MM.1S (cell line): ENCODE data around the gene DMKN.

Experiments used
- DNase-seq: peaks from one replicate; pipeline ENCODE4 v3.0.0-alpha.2; 2015
- H2AFZ ChIP-seq: fragments of 300-600 bp; sonication (generic); 2 replicates; pipeline ENCODE4 v1.6.0; 2016; ENCODE audit warnings: antibody characterized with exemption, low read length
- H3F3A ChIP-seq: fragments of 300-600 bp; sonication (generic); 2 replicates; pipeline ENCODE4 v1.6.1; 2016; ENCODE audit warnings: mild to moderate bottlenecking, antibody characterized with exemption, low read length, moderate library complexity, mixed read lengths; ENCODE audit not compliant: insufficient read depth
- H3K27ac ChIP-seq: fragments of 300-600 bp; sonication (generic); 2 replicates; pipeline ENCODE4 v1.5.1; 2016; ENCODE audit warnings: mild to moderate bottlenecking, low read length
- H3K27me3 ChIP-seq: fragments of 300-600 bp; sonication (generic); replicated peaks from 2 replicates; pipeline ENCODE4 v1.6.0; 2016; ENCODE audit warnings: low read length; ENCODE audit not compliant: insufficient read depth
- H3K36me3 ChIP-seq: fragments of 300-600 bp; sonication (generic); replicated peaks from 2 replicates; pipeline ENCODE4 v1.6.1; 2016; ENCODE audit warnings: mild to moderate bottlenecking, low read length, mixed read lengths; ENCODE audit not compliant: insufficient read depth
- H3K4me1 ChIP-seq: fragments of 300-600 bp; sonication (generic); 2 replicates; pipeline ENCODE4 v1.6.1; 2016; ENCODE audit warnings: low read length, mixed read lengths
- H3K4me2 ChIP-seq: fragments of 300-600 bp; sonication (generic); 2 replicates; pipeline ENCODE4 v1.6.0; 2016; ENCODE audit warnings: low read depth, low read length
- H3K4me3 ChIP-seq: fragments of 300-600 bp; sonication (generic); 2 replicates; pipeline ENCODE4 v1.5.1; 2016; ENCODE audit warnings: low read length, mixed read lengths
- H3K79me2 ChIP-seq: fragments of 300-600 bp; sonication (generic); 2 replicates; pipeline ENCODE4 v1.6.1; 2016; ENCODE audit warnings: mixed run types, low read length, mixed read lengths
- H3K9ac ChIP-seq: fragments of 300-600 bp; sonication (generic); 2 replicates; pipeline ENCODE4 v1.6.1; 2016; ENCODE audit warnings: low read length, mixed read lengths
- H3K9me2 ChIP-seq: fragments of 300-600 bp; sonication (generic); replicated peaks from 2 replicates; pipeline ENCODE4 v1.6.1; 2016; ENCODE audit warnings: mild to moderate bottlenecking, low read length, mixed read lengths; ENCODE audit not compliant: insufficient read depth
- H3K9me3 ChIP-seq: fragments of 300-600 bp; sonication (generic); replicated peaks from 2 replicates; pipeline ENCODE4 v1.6.1; 2016; ENCODE audit warnings: mild to moderate bottlenecking, low read length, mixed read lengths; ENCODE audit not compliant: insufficient read depth
- H4K20me1 ChIP-seq: fragments of 300-600 bp; sonication (generic); 2 replicates; pipeline ENCODE4 v1.6.1; 2016; ENCODE audit warnings: mild to moderate bottlenecking, low read length, moderate library complexity, mixed read lengths; ENCODE audit not compliant: insufficient read depth
- EZH2 ChIP-seq: fragments of 300-600 bp; sonication (generic); optimal IDR thresholded peaks from 2 replicates; pipeline ENCODE3; 2017; ENCODE audit warnings: low read depth, mild to moderate bottlenecking, antibody characterized with exemption, low read length, mixed read lengths
- EZH2phosphoT487 ChIP-seq: fragments of 300-600 bp; sonication (generic); IDR thresholded peaks from 2 replicates; pipeline ENCODE4 v1.6.1; 2018; ENCODE audit warnings: antibody characterized with exemption, low read length
- TF ChIP-seq, protein P1 (sequence below): fragments of 300-600 bp; sonication (generic); IDR thresholded peaks from 2 replicates; pipeline ENCODE4 v1.5.1; 2016; ENCODE audit warnings: antibody characterized with exemption, low read length, mixed read lengths

DMKN gene

DNA sequence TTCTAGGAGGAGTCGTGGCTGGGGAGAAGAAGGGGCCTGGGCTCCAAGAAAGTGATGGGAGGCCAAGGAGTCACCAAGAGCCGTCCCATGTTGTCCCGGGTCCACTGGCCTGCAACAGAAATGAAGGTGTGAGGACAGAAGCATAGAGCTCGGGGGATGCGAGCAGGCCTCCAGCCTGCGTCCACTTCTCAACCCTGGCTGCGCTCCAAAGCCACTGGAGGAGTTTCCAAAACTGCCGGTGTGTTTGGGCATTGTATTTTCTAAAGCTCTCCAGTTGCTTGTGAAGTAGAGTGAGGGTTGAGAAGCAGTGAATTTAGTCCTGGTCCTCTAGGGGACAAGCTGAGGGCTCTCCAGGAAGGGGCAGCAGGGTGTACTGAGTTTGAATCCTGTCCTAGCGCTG lies 52.4 kb downstream of the DMKN start:
- H3K4me3 ChIP-seq = no peak overlapping the region
- H3K4me1 ChIP-seq = peaks cover 36% of the 10 kb centered on the region
- no peaks in the 10 kb centered on the region for H3K27me3 ChIP-seq
- no peaks in the 10 kb centered on the region for H3K9me3 ChIP-seq
- DNase-seq = no peak
- H2AFZ ChIP-seq = no peak overlapping the region
- no peak overlapping the region for H3K27ac ChIP-seq
- no peaks in the 10 kb centered on the region for H3K79me2 ChIP-seq
- H3K9ac ChIP-seq = no peak overlapping the region
- no peak overlapping the region for H3K4me2 ChIP-seq
- H4K20me1 ChIP-seq = no peaks in the 10 kb centered on the region
- peaks cover 20% of the 10 kb centered on the region for H3F3A ChIP-seq
- TF ChIP-seq EZH2phosphoT487 (no peak), EZH2 (no peak)
- TF ChIP-seq, protein P1, sequence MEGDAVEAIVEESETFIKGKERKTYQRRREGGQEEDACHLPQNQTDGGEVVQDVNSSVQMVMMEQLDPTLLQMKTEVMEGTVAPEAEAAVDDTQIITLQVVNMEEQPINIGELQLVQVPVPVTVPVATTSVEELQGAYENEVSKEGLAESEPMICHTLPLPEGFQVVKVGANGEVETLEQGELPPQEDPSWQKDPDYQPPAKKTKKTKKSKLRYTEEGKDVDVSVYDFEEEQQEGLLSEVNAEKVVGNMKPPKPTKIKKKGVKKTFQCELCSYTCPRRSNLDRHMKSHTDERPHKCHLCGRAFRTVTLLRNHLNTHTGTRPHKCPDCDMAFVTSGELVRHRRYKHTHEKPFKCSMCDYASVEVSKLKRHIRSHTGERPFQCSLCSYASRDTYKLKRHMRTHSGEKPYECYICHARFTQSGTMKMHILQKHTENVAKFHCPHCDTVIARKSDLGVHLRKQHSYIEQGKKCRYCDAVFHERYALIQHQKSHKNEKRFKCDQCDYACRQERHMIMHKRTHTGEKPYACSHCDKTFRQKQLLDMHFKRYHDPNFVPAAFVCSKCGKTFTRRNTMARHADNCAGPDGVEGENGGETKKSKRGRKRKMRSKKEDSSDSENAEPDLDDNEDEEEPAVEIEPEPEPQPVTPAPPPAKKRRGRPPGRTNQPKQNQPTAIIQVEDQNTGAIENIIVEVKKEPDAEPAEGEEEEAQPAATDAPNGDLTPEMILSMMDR = no peak
- no peaks in the 10 kb centered on the region for H3K9me2 ChIP-seq
- no peaks in the 10 kb centered on the region for H3K36me3 ChIP-seq

DNA sequence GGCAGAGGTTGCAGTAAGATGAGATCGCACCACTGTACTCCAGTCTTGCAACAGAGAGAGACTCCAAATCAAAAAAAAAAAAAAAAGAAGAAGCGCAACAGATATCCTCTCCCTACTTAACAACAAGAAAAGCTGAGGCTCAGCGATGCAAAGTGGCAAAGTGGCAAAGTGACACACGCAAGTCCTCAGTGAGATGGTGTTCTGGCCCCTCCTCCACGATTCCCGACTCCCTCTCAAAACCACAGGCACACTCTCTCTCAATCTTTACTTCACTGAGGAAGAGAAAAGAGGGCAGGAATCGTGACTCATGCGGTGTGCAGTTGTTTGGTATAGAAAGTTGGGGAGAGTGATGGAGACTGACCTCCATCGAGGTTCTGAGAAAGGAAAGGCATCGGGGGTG lies 52.8 kb downstream of the DMKN start:
- no peaks in the 10 kb centered on the region for H3K79me2 ChIP-seq
- no peaks in the 10 kb centered on the region for H3K9me2 ChIP-seq
- no peaks in the 10 kb centered on the region for H3K27me3 ChIP-seq
- H3K36me3 ChIP-seq = no peaks in the 10 kb centered on the region
- peaks cover 36% of the 10 kb centered on the region for H3K4me1 ChIP-seq
- H4K20me1 ChIP-seq = no peaks in the 10 kb centered on the region
- H3K9me3 ChIP-seq = no peaks in the 10 kb centered on the region
- no peak overlapping the region for H2AFZ ChIP-seq
- no peak overlapping the region for H3K4me3 ChIP-seq
- H3K9ac ChIP-seq = no peak overlapping the region
- no peak overlapping the region for H3K27ac ChIP-seq
- H3K4me2 ChIP-seq = no peak overlapping the region
- no peak for DNase-seq
- H3F3A ChIP-seq = peaks cover 20% of the 10 kb centered on the region
- TF ChIP-seq EZH2 (no peak), EZH2phosphoT487 (no peak)
- TF ChIP-seq, protein P1 = no peak

DNA sequence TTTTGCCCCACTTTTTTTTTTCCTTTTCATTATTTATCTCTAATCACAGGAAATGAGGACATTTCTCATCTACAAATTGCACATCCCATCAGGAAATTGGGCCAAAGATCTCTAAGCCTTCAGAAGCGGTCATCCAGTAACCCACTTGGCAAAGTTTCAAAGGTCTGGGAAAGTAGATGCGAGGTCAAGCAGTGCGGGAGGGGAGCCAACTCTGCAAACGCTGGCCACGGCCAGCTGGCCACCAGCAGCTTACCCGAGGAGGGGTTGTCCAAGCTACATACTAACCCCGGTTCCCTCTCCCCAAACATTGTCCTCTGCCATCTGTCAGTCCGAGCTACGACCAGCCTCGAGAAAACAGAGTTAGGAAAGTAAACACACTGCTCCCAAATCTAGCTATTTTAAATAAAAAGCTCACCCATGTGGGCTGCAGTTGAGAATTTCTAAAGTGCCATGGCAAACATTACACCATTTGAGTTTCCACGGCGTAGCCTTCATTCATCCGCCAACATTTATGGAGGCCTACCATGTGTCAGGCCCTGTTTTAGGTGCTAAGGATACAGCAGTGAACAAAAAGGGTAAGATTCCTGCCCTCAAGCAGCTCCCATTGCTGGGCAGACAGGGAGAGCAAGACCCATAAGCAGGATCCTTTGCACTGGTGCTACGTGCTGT lies 53.9 kb downstream of the DMKN start:
- H3K4me2 ChIP-seq = no peak overlapping the region
- TF ChIP-seq EZH2 (no peak), EZH2phosphoT487 (no peak)
- TF ChIP-seq, protein P1 = no peak

More for the DNA sequence above, 53.9 kb downstream of the DMKN start:
- H3K9me2 ChIP-seq = no peaks in the 10 kb centered on the region
- H3K4me1 ChIP-seq = peaks cover 36% of the 10 kb centered on the region
- DNase-seq = no peak
- H3K9ac ChIP-seq = no peak overlapping the region
- H3K9me3 ChIP-seq = no peaks in the 10 kb centered on the region
- H3F3A ChIP-seq = peaks cover 20% of the 10 kb centered on the region
- no peak overlapping the region for H3K4me3 ChIP-seq
- no peaks in the 10 kb centered on the region for H3K79me2 ChIP-seq
- H3K27me3 ChIP-seq = no peaks in the 10 kb centered on the region
- H4K20me1 ChIP-seq = no peaks in the 10 kb centered on the region
- H3K27ac ChIP-seq = no peak overlapping the region
- no peaks in the 10 kb centered on the region for H3K36me3 ChIP-seq
- no peak overlapping the region for H2AFZ ChIP-seq
